Upper lobe of right lung (tissue), 1 donor: ENCODE results near the gene ZFAND3. TPM values are rescaled to one million over a fixed set of nuclear protein-coding genes. Genes with fewer than 3 reads are reported as not detected.
A peak's percentile ranks its signal among the peaks of the same experiment; 100 is the strongest.

Source experiments
- ATAC-seq: fragments of 200-7000 bp; cut with Tn5 transposase; one replicate; pipeline ENCODE4 v1.9.1; 2020; ENCODE audit warnings: mild to moderate bottlenecking, moderate library complexity
- DNase-seq: peaks from one replicate; pipeline ENCODE4 v3.0.0-alpha.2; 2020
- H3K27ac ChIP-seq: fragments of 200-600 bp; one replicate; pipeline ENCODE4 v1.8.0; 2022
- H3K27me3 ChIP-seq: fragments of 200-600 bp; one replicate; pipeline ENCODE4 v1.8.0; 2022; ENCODE audit warnings: mild to moderate bottlenecking
- H3K36me3 ChIP-seq: fragments of 200-600 bp; one replicate; pipeline ENCODE4 v1.8.0; 2022
- H3K4me1 ChIP-seq: fragments of 200-600 bp; one replicate; pipeline ENCODE4 v1.8.0; 2022
- H3K4me3 ChIP-seq: fragments of 200-600 bp; one replicate; pipeline ENCODE4 v1.8.0; 2022; ENCODE audit warnings: mild to moderate bottlenecking
- H3K9me3 ChIP-seq: fragments of 200-600 bp; one replicate; pipeline ENCODE4 v1.8.0; 2022
- CTCF ChIP-seq: fragments of 200-600 bp; IDR thresholded peaks from one replicate; pipeline ENCODE4 v1.8.0; 2022; ENCODE audit warnings: antibody characterized with exemption
- intact Hi-C: fragments of 100-400 bp; cut with DNase I; formaldehyde crosslinking; loops from one replicate; pipeline ENCODE4 v1.11.0; 2022
- total RNA-seq: library from RNA; stranded (reverse); fragmentation: NEBNext Ultra II Directional; extraction: Animal tissue kit (Norgen Biotek cat#: 25700); gene quantifications from one replicate; pipeline ENCODE4 v1.2.1, GENCODE V29; 2021
- donor health status: DM: no; HTN: yes; CAD: no; lungs with severe emphysema.

ZFAND3 gene
- total RNA-seq, 1 donor from 2014 or later: 69.1 TPM

DNA sequence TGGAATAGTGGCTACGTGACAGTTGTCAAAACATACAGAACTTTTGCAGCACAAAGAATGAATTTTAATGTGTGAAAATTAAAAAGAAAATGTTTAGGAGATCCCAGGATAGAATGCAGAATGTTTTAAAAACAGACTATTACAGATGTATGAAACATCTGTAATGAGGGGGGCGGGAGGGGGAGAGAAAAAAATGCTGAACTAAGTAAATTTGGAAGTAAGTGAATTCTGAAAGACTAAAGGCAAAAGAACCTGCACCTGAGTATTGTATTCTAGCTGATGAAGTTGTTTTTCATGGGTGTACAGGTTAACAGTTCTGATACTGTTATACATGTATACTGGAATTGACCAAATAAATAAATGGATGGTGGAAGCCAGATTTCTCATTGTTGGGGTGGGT, 178.8 kb downstream of the ZFAND3 start:
- ATAC-seq (no peak), DNase-seq (no peak)
- H3K4me3 ChIP-seq: no peak overlapping the region
- intact Hi-C loops: no loop called here
- H3K27me3 ChIP-seq: no peaks in the 10 kb centered on the region
- TF ChIP-seq CTCF: no peak
- H3K36me3 ChIP-seq: no peaks in the 10 kb centered on the region
- H3K27ac ChIP-seq: no peak overlapping the region
- H3K9me3 ChIP-seq: no peaks in the 10 kb centered on the region
- H3K4me1 ChIP-seq: no peaks in the 10 kb centered on the region

DNA sequence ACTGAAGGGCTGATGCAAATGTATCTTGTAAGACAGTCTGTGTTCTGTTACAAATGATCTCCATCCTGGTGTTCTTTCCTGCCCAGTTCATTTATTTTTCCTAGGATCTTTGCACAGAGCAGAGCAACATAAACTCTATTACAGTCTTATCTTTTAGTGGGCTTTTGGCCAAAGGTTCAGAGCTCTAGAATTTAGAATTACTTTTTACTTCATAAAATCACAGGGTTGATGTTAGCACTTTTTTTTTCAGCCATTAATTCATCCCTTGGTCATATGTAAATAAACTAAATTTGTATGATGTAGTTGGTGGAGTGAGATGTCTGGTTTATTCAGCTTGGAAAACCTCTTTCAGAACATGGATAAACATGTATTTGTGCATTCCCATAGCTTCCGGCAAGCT, 181.9 kb downstream of the ZFAND3 start:
- Histone ChIP-seq H3K27ac (no peak overlapping the region), H3K36me3 (no peaks in the 10 kb centered on the region), H3K4me1 (no peaks in the 10 kb centered on the region), H3K27me3 (no peaks in the 10 kb centered on the region), H3K9me3 (no peaks in the 10 kb centered on the region), H3K4me3 (no peak overlapping the region)
- TF ChIP-seq CTCF: no peak
- intact Hi-C loops: no loop called here
- no peak for DNase-seq
- ATAC-seq: no peak

DNA sequence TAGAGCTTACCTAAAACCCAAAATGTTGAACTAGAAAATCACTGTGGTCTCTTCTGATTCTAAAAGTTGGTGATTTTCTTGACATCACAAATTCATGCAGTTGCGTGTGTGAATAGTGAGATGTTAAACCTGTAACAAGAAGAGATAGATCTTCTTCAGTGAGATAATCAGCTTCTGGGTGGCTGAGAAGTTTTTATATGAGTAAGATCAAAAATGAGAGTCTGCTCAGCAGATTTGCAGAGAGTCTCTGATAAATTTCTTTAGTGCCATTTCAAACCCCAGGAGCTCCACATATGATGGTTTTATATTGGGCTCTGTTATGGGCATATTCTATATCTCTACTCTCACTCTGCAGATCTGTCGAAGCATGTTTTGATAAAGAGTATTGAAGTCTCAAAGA, 185.4 kb downstream of the ZFAND3 start:
- intact Hi-C loops: no loop called here
- no peak overlapping the region for H3K4me3 ChIP-seq
- DNase-seq: no peak
- H3K36me3 ChIP-seq: no peaks in the 10 kb centered on the region
- no peaks in the 10 kb centered on the region for H3K9me3 ChIP-seq
- H3K4me1 ChIP-seq: no peaks in the 10 kb centered on the region
- no peak for ATAC-seq
- TF ChIP-seq CTCF: no peak
- no peaks in the 10 kb centered on the region for H3K27me3 ChIP-seq
- no peak overlapping the region for H3K27ac ChIP-seq

GRCh38 chr6:38011937-38012336, 192.4 kb downstream of the ZFAND3 start:
- TF ChIP-seq CTCF: no peak
- H3K27ac ChIP-seq: no peak overlapping the region
- H3K4me1 ChIP-seq: no peaks in the 10 kb centered on the region
- DNase-seq (no peak), ATAC-seq (no peak)
- H3K9me3 ChIP-seq: peaks cover 4% of the 10 kb centered on the region
- intact Hi-C loops: no loop called here
- H3K36me3 ChIP-seq: no peaks in the 10 kb centered on the region
- no peaks in the 10 kb centered on the region for H3K27me3 ChIP-seq
- H3K4me3 ChIP-seq: no peak overlapping the region

GRCh38 chr6:38012573-38012972, 193.0 kb downstream of the ZFAND3 start:
- intact Hi-C loops: no loop called here
- Histone ChIP-seq H3K4me1 (no peaks in the 10 kb centered on the region), H3K36me3 (no peaks in the 10 kb centered on the region), H3K9me3 (peaks cover 4% of the 10 kb centered on the region), H3K27me3 (no peaks in the 10 kb centered on the region), H3K27ac (no peak overlapping the region), H3K4me3 (no peak overlapping the region)
- DNase-seq (no peak), ATAC-seq (peak; percentile 76)
- peak; percentile 58 for TF ChIP-seq CTCF

- Histone ChIP-seq H3K27me3 (no peaks in the 10 kb centered on the region), H3K4me3 (no peak overlapping the region), H3K9me3 (peaks cover 4% of the 10 kb centered on the region), H3K27ac (no peak overlapping the region), H3K36me3 (no peaks in the 10 kb centered on the region), H3K4me1 (no peaks in the 10 kb centered on the region)
- intact Hi-C loops: no loop called here
- no peak for DNase-seq
- TF ChIP-seq CTCF: no peak
- no peak for ATAC-seq
Measured at GRCh38 chr6:38015341-38015740, 195.8 kb downstream of the ZFAND3 start.
